HG03558 (cell line): Measurements from ENCODE around the gene TADA1.
"Not testable (repeated sequence)": the region's sequence is repeated elsewhere in the genome, so short reads cannot be mapped to it uniquely, and the experiment has no call there.

Experiments used
- ATAC-seq: cut with Tn5 transposase; IDR thresholded peaks from one replicate; pipeline ENCODE4 v1.9.1; 2021; ENCODE audit warnings: moderate number of reproducible peaks; ENCODE audit not compliant: unreplicated experiment; ENCODE audit errors: extremely low read depth

The TADA1 gene

GRCh38 chr1:166899769-166900168 lies 23.7 kb upstream of the TADA1 start:
- ATAC-seq: no peak

- ATAC-seq: no peak
These were observed 19.7 kb upstream of the TADA1 start for GRCh38 chr1:166895766-166896165.

- no peak for ATAC-seq
These were observed 13.7 kb upstream of the TADA1 start for GRCh38 chr1:166889776-166890175.

GRCh38 chr1:166888373-166889111 lies 12.5 kb upstream of the TADA1 start:
- no peak for ATAC-seq

GRCh38 chr1:166884971-166885370 lies 8.9 kb upstream of the TADA1 start:
- no peak for ATAC-seq

- no peak for ATAC-seq
These were observed 8.1 kb upstream of the TADA1 start for GRCh38 chr1:166884040-166884642.

- ATAC-seq: no peak
These were observed 6.8 kb upstream of the TADA1 start for GRCh38 chr1:166882893-166883292.

GRCh38 chr1:166878173-166878917 lies 2.3 kb upstream of the TADA1 start:
- ATAC-seq: not testable (repeated sequence)

- peak; percentile 2 for ATAC-seq
These were observed 425 bp upstream of the TADA1 start for GRCh38 chr1:166876540-166876838.

GRCh38 chr1:166875302-166875733 lies 746 bp downstream of the TADA1 start:
- ATAC-seq: no peak

GRCh38 chr1:166874464-166874863 lies 1.6 kb downstream of the TADA1 start:
- ATAC-seq: no peak

GRCh38 chr1:166870584-166870983 lies 5.5 kb downstream of the TADA1 start:
- no peak for ATAC-seq

GRCh38 chr1:166869318-166870099 lies 6.6 kb downstream of the TADA1 start:
- no peak for ATAC-seq

GRCh38 chr1:166868639-166869038 lies 7.4 kb downstream of the TADA1 start:
- no peak for ATAC-seq

GRCh38 chr1:166865926-166866325 lies 10.1 kb downstream of the TADA1 start:
- no peak for ATAC-seq

GRCh38 chr1:166859597-166859996 lies 16.5 kb downstream of the TADA1 start:
- no peak for ATAC-seq

- no peak for ATAC-seq
These were observed 17.2 kb downstream of the TADA1 start for GRCh38 chr1:166858726-166859419.

GRCh38 chr1:166857995-166858394 lies 18.1 kb downstream of the TADA1 start:
- no peak for ATAC-seq

GRCh38 chr1:166855558-166855957 lies 20.5 kb downstream of the TADA1 start:
- ATAC-seq: no peak

GRCh38 chr1:166852918-166853317 lies 23.1 kb downstream of the TADA1 start:
- no peak for ATAC-seq
